ENCODE data around the gene TRIM59.

Gene TRIM59

GRCh38 chr3:160434071-160434470 lies 15.5 kb downstream of the TRIM59 start (continued):
- TF ChIP-seq PRDM1 (tag by site-specific recombination; IDR thresholded peaks at IDR 0.05) (no peak), ZNF148 (tag by site-specific recombination; IDR thresholded peaks at IDR 0.05; ENCODE audit: borderline replicate concordance) (no peak), ZSCAN30 (tag by site-specific recombination; IDR thresholded peaks at IDR 0.05) (no peak), GLIS2 (tag by site-specific recombination; IDR thresholded peaks at IDR 0.05) (no peak), GLI2 (tag by site-specific recombination; IDR thresholded peaks at IDR 0.05; ENCODE audit: borderline replicate concordance, low read depth) (no peak), ZNF514 (tag by site-specific recombination; IDR thresholded peaks at IDR 0.05) (no peak), ZNF747 (tag by site-specific recombination; IDR thresholded peaks at IDR 0.05) (no peak), ZSCAN16 (tag by site-specific recombination; IDR thresholded peaks at IDR 0.05) (no peak), TCF7L2 (IDR thresholded peaks at IDR 0.05; ENCODE audit: borderline replicate concordance, low read depth, low read length) (no peak), ZIC2 (tag by site-specific recombination; IDR thresholded peaks at IDR 0.05) (no peak), ATF2 (tag by site-specific recombination; IDR thresholded peaks at IDR 0.05; ENCODE audit: low read depth) (no peak), ZNF624 (tag by site-specific recombination; IDR thresholded peaks at IDR 0.05) (no peak), RBAK (tag by site-specific recombination; IDR thresholded peaks at IDR 0.05) (no peak)

- ChIA-PET CTCF (interaction anchor here (0.7 kb wide), 1 partner anchor 265 kb away, joined by 3 read pairs; no protein-coding TSS in a partner anchor), POLR2A (interaction anchor here (0.6 kb wide), 1 partner anchor 9 kb away, joined by 3 read pairs; no protein-coding TSS in a partner anchor)
- no peak overlapping the region for H3K27ac ChIP-seq (ENCODE audit: extremely low read depth, low read depth, low read length)
Measured at GRCh38 chr3:160427832-160428424, 21.7 kb downstream of the TRIM59 start.

More at GRCh38 chr3:160427832-160428424, 21.7 kb downstream of the TRIM59 start:
- H3K36me3 ChIP-seq (ENCODE audit: control insufficient read depth in 2 of 2, insufficient read depth in 1 of 2, low read length in 2 of 2): peaks cover 54 to 99% of the 10 kb centered on the region in 2 experiments
- TF ChIP-seq ZNF548 (tag by site-specific recombination; IDR thresholded peaks at IDR 0.05) (no peak), ZBTB20 (tag by site-specific recombination; IDR thresholded peaks at IDR 0.05) (no peak), ZNF843 (tag by site-specific recombination; IDR thresholded peaks at IDR 0.05) (no peak), ZNF211 (tag by site-specific recombination; IDR thresholded peaks at IDR 0.05; ENCODE audit: low read depth) (no peak), ZNF239 (tag by site-specific recombination; IDR thresholded peaks at IDR 0.05) (no peak), AEBP2 (tag by site-specific recombination; IDR thresholded peaks at IDR 0.05; ENCODE audit: borderline replicate concordance) (no peak), ZSCAN30 (tag by site-specific recombination; IDR thresholded peaks at IDR 0.05) (no peak), ZNF561 (tag by site-specific recombination; IDR thresholded peaks at IDR 0.05; ENCODE audit: borderline replicate concordance) (no peak), ZNF391 (tag by site-specific recombination; IDR thresholded peaks at IDR 0.05; ENCODE audit: borderline replicate concordance, low read depth) (no peak), ZNF280C (tag by site-specific recombination; IDR thresholded peaks at IDR 0.05) (no peak), ZNF555 (tag by site-specific recombination; conservative IDR thresholded peaks at IDR 0.05) (no peak), PATZ1 (tag by site-specific recombination; IDR thresholded peaks at IDR 0.05) (no peak)
- H3K9me3 ChIP-seq (ENCODE audit: control insufficient read depth, insufficient read depth, low read depth, low read length): no peaks in the 10 kb centered on the region
- no peaks in the 10 kb centered on the region for H3K4me1 ChIP-seq (ENCODE audit: control insufficient read depth, insufficient read depth, low read length)
- H3K4me3 ChIP-seq (ENCODE audit: low read depth, low read length): no peak overlapping the region
